Heart right ventricle (tissue), 16 donors: ENCODE measurements around the gene SERPINA1. TPM values are rescaled to one million over a fixed set of nuclear protein-coding genes. Genes with fewer than 3 reads are reported as not detected.
"Not testable (repeated sequence)": the region's sequence is repeated elsewhere in the genome, so short reads cannot be mapped to it uniquely, and the experiment has no call there.

Experiments used
- ATAC-seq, 8 donors: fragments of 200-7000 bp; cut with Tn5 transposase; one replicate each; pipeline ENCODE4 v1.9.1; 2020; ENCODE audit warnings: mild to moderate bottlenecking in 8 of 8, moderate library complexity in 8 of 8, moderate number of reproducible peaks in 1 of 8
- DNase-seq, 2 donors: peaks; one replicate each; pipeline ENCODE4 v3.0.0-alpha.2; 2020
- H3K27ac ChIP-seq, 10 donors: fragments of 200-600 bp; sonication (generic) in 2 of 10; one replicate each; pipeline versions ENCODE4 v1.5.0 to v1.8.0; 2020 to 2022; ENCODE audit warnings: mild to moderate bottlenecking in 3 of 10
- H3K27me3 ChIP-seq, 7 donors: fragments of 200-600 bp; one replicate each; pipeline ENCODE4 v1.8.0; 2021 to 2022; ENCODE audit warnings: mild to moderate bottlenecking in 2 of 7
- H3K36me3 ChIP-seq, 9 donors: fragments of 200-600 bp; sonication (generic) in 1 of 9; one replicate each; pipeline versions ENCODE4 v1.5.0 to v1.8.0; 2020 to 2022; ENCODE audit warnings: mild to moderate bottlenecking in 2 of 9
- H3K4me1 ChIP-seq, 9 donors: fragments of 200-600 bp; sonication (generic) in 1 of 9; one replicate each; pipeline versions ENCODE4 v1.5.0 to v1.8.0; 2020 to 2022; ENCODE audit warnings: mild to moderate bottlenecking in 4 of 9
- H3K4me3 ChIP-seq, 10 donors: fragments of 200-600 bp; sonication (generic) in 2 of 10; one replicate each; pipeline versions ENCODE4 v1.5.0 to v1.8.0; 2020 to 2022; ENCODE audit warnings: mild to moderate bottlenecking in 7 of 10, moderate library complexity in 2 of 10
- H3K9me3 ChIP-seq, 11 donors: fragments of 200-600 bp in 10 of 11; sonication (generic) in 2 of 11; one replicate each; pipeline versions ENCODE4 v1.5.0 to v1.8.0; 2013 to 2022; ENCODE audit warnings: mild to moderate bottlenecking in 2 of 11, control low read depth in 1 of 11, moderate library complexity in 1 of 11
- CTCF ChIP-seq, 9 donors: fragments of 200-600 bp; sonication (generic) in 2 of 9; IDR thresholded peaks; one replicate each; pipeline versions ENCODE4 v1.5.0 to v1.8.0; 2021 to 2022; ENCODE audit warnings: antibody characterized with exemption in 9 of 9, mild to moderate bottlenecking in 5 of 9, moderate library complexity in 1 of 9
- WGBS, 2 donors: extraction: QIAGEN DNeasy Blood & Tissue Kit; methylation state at CpG; one replicate each; pipeline ENCODE4 v1.1.7; 2013; ENCODE audit warnings: inconsistent platforms in 1 of 2; 5-methylcytosine and 5-hydroxymethylcytosine counted together
- intact Hi-C, 10 donors: fragments of 100-400 bp; cut with DNase I; formaldehyde crosslinking; loops; one replicate each; pipeline versions ENCODE4 v1.11.1 to v1.14.2; 2022
- polyA plus RNA-seq, 2 donors: library from polyadenylated mRNA; stranded (reverse); fragments of 200-250 nt; gene quantifications; one replicate each; pipeline ENCODE4 v1.2.3, GENCODE V29; 2013
- total RNA-seq, 10 donors: library from RNA; stranded (reverse); fragmentation: NEBNext Ultra II Directional in 3 of 10; extraction: Animal tissue kit (Norgen Biotek cat#: 25700) in 3 of 10; gene quantifications; one replicate each; pipeline versions ENCODE4 v1.2.1 to v1.2.4, GENCODE V29; 2021 to 2023
- donor health status: Arrhythmogenic right ventricular cardiomyopathy.
- donor health status: ischemic (EF 13 %, LVEDD 7.1; RV severe dilation, severe dysfunction).
- donor health status: healthy with polysubstance abuse.
- donor health status: DM: no; HTN: yes; CAD: no.
- donor health status: DM: no; HTN: no; CAD: no.
- donor health status: ischemic (EF 25% LVEDD 6.9; RV normal size, moderate dysfunction).
- donor health status: ischemic (EF 25% LVEDD 5.7; RV mildly dilated, moderate dysfunction).
- donor health status: healthy.
- donor health status: DM: yes; HTN: yes; CAD: no.
- donor health status: Ischemic cardiomyopathy.
- donor health status: ischemic (EF 35%, LVEDD 5.7; RV mildly dilated, moderate dysfunction).
- donor health status: nonischemic (EF 11% LVEDD 7.7; RV severe dilation, severe dysfunction).
- donor health status: DM: yes; HTN: yes; CAD: no.
- donor health status: PGD.
- donor health status: ischemic (EF 29% LVEDD 5.4; RV normal size, mild dysfunction).
- donor health status: nonischemic (EF 23%, LVEDD 6.1; RV moderate dilation, normal function).

Gene SERPINA1
- total and polyA plus RNA-seq, 12 donors = 1.1 to 38.3 (median 3.8) TPM

- intact Hi-C loops = no loop called here
- WGBS, 2 donors = 77 to 79% methylated on average over 7 of the region's 7 CpGs
- Histone ChIP-seq H3K27me3 (peaks cover 0 to 24% (median 11%) of the 10 kb centered on the region in 7 donors), H3K4me3 (no peak overlapping the region), H3K36me3 (no peaks in the 10 kb centered on the region), H3K9me3 (no peaks in the 10 kb centered on the region), H3K27ac (no peak overlapping the region), H3K4me1 (peaks cover 0 to 11% (median 0%) of the 10 kb centered on the region in 9 donors)
- DNase-seq = no peak
- no peak for ATAC-seq
- TF ChIP-seq CTCF (IDR thresholded peaks at IDR 0.05) = no peak
These were observed 39.1 kb downstream of the SERPINA1 start for GRCh38 chr14:94349276-94349675.

GRCh38 chr14:94348836-94349235 lies 39.6 kb downstream of the SERPINA1 start:
- intact Hi-C loops = no loop called here
- no peak for ATAC-seq
- H3K27ac ChIP-seq = no peak overlapping the region
- no peak for DNase-seq
- H3K36me3 ChIP-seq = no peaks in the 10 kb centered on the region
- H3K4me1 ChIP-seq = peaks cover 0 to 11% (median 0%) of the 10 kb centered on the region in 9 donors
- no peaks in the 10 kb centered on the region for H3K9me3 ChIP-seq
- no peak overlapping the region for H3K4me3 ChIP-seq
- TF ChIP-seq CTCF (IDR thresholded peaks at IDR 0.05) = no peak
- peaks cover 0 to 24% (median 11%) of the 10 kb centered on the region in 7 donors for H3K27me3 ChIP-seq

GRCh38 chr14:94346841-94347240 lies 41.6 kb downstream of the SERPINA1 start:
- no peak for ATAC-seq
- Histone ChIP-seq H3K36me3 (no peaks in the 10 kb centered on the region), H3K27me3 (peaks cover 0 to 18% (median 4%) of the 10 kb centered on the region in 7 donors), H3K4me1 (peaks cover 0 to 22% (median 11%) of the 10 kb centered on the region in 9 donors), H3K4me3 (no peak overlapping the region), H3K9me3 (no peaks in the 10 kb centered on the region), H3K27ac (no peak overlapping the region)
- 84 to 90% methylated on average over 5 of the region's 5 CpGs for WGBS, 2 donors
- intact Hi-C loops = no loop called here
- DNase-seq = no peak
- no peak for TF ChIP-seq CTCF (IDR thresholded peaks at IDR 0.05)

- WGBS, 2 donors = 73 to 80% methylated on average over 20 to 23 of the region's 24 CpGs
- H3K27me3 ChIP-seq = peaks cover 0 to 16% (median 3%) of the 10 kb centered on the region in 7 donors
- H3K9me3 ChIP-seq, DNase-seq, H3K36me3 ChIP-seq, intact Hi-C loops, H3K4me3 ChIP-seq, H3K27ac ChIP-seq, ATAC-seq: not testable (repeated sequence)
- H3K4me1 ChIP-seq = peaks cover 0 to 27% (median 13%) of the 10 kb centered on the region in 9 donors
These were observed 42.2 kb downstream of the SERPINA1 start for GRCh38 chr14:94346065-94346786.
